HepG2 (cell line): ENCODE measurements around the gene CCL24. TPM values are rescaled to one million over a fixed set of nuclear protein-coding genes. Genes with fewer than 3 reads are reported as not detected.

ENCODE experiments used
- ATAC-seq: fragments of 200-7000 bp; cut with Tn5 transposase; 3 replicates; pipeline ENCODE4 v1.9.1; 2020; ENCODE audit warnings: mild to moderate bottlenecking, moderate library complexity
- BruUV-seq: library from RNA; stranded (reverse); fragments of 400-500 nt; replicated peaks from 2 replicates; lab custom pipeline; 2021; lab: Mats Ljungman, UMichigan
- CTCF ChIA-PET: fragments of 300-600 bp; formaldehyde crosslinking; extraction: SDS; loops from one replicate; lab custom pipeline; 2021; ENCODE audit warnings: low total read pairs, inconsistent platforms, low intra/inter-chr PET ratio; lab: Yijun Ruan, JAX
- POLR2A ChIA-PET: fragments of 350-600 bp; sonication (Branson Sonifier 250); formaldehyde crosslinking; loops from one replicate; lab custom pipeline; 2020; ENCODE audit warnings: antibody characterized with exemption, inconsistent platforms; lab: Yijun Ruan, JAX
- DNase-seq: peaks from one replicate; pipeline ENCODE4 v3.0.0-alpha.2; 2015; ENCODE audit warnings: low spot score
- FAIRE-seq: peaks from 3 replicates; lab custom pipeline; 2011; peaks lifted over from hg19 to GRCh38; lab: Jason Lieb, UNC
- H2AFZ ChIP-seq: one replicate; pipeline ENCODE4 v1.6.1; 2011; ENCODE audit warnings: low read length, inconsistent platforms
- H3K27ac ChIP-seq: fragments of 300-600 bp; 3 replicates; pipeline ENCODE4 v1.8.0; 2011; ENCODE audit warnings: mixed run types, mild to moderate bottlenecking, mixed read lengths, low read length, inconsistent platforms; ENCODE audit not compliant: insufficient read depth; ENCODE audit errors: extremely low read length
- H3K27me3 ChIP-seq, 2 experiments: fragments of 200-600 bp in 1 of 2; 2 replicates in 1 of 2; 3 replicates in 1 of 2; pipeline versions ENCODE4 v1.6.0 to v1.8.0; 2011; ENCODE audit warnings: low read length in 2 of 2, mild to moderate bottlenecking in 2 of 2, moderate library complexity in 2 of 2, inconsistent platforms in 1 of 2; ENCODE audit not compliant: insufficient read depth in 2 of 2, control insufficient read depth in 1 of 2
- H3K36me3 ChIP-seq, 2 experiments: fragments of 200-600 bp in 1 of 2; replicated peaks in 1 of 2; 2 replicates in 1 of 2; 3 replicates in 1 of 2; pipeline versions ENCODE4 v1.5.1 to v1.8.0; 2011; ENCODE audit warnings: low read length in 2 of 2, inconsistent platforms in 1 of 2; ENCODE audit not compliant: insufficient read depth in 2 of 2, control insufficient read depth in 1 of 2
- H3K4me1 ChIP-seq: 2 replicates; pipeline ENCODE4 v1.5.1; 2012; ENCODE audit warnings: low read length, inconsistent platforms; ENCODE audit not compliant: insufficient read depth
- H3K4me2 ChIP-seq: 2 replicates; pipeline ENCODE4 v1.6.0; 2011; ENCODE audit warnings: low read depth, low read length, inconsistent platforms
- H3K4me3 ChIP-seq, 3 experiments: fragments of 200-600 bp in 1 of 3; sonication (generic), shearing (Covaris generic) in 1 of 3; replicated peaks in 1 of 3; 2 replicates each; pipeline ENCODE4 v1.5.1; 2011 to 2016; ENCODE audit warnings: low read length in 3 of 3, inconsistent platforms in 2 of 3, low read depth in 2 of 3, mild to moderate bottlenecking in 2 of 3, control low read depth in 1 of 3, mixed read lengths in 1 of 3; ENCODE audit not compliant: insufficient read depth in 1 of 3
- H3K79me2 ChIP-seq: one replicate; pipeline ENCODE4 v1.6.1; 2011; ENCODE audit warnings: low read length, inconsistent platforms; ENCODE audit not compliant: insufficient read depth
- H3K9ac ChIP-seq: 2 replicates; pipeline ENCODE4 v1.6.0; 2011; ENCODE audit warnings: mild to moderate bottlenecking, low read depth, low read length, inconsistent platforms; ENCODE audit not compliant: insufficient read depth
- H3K9me3 ChIP-seq: 2 replicates; pipeline ENCODE4 v1.5.1; 2012; ENCODE audit warnings: mild to moderate bottlenecking, low read length
- H4K20me1 ChIP-seq: 2 replicates; pipeline ENCODE4 v1.6.0; 2011; ENCODE audit warnings: inconsistent platforms, mild to moderate bottlenecking, low read length, moderate library complexity; ENCODE audit not compliant: insufficient read depth
- ARNT ChIP-seq: fragments of 450-650 bp; IDR thresholded peaks from 2 replicates; pipeline ENCODE4 v1.6.1; 2017
- ASH2L ChIP-seq: fragments of 300-600, 200-600 bp; sonication (generic); IDR thresholded peaks from 2 replicates; pipeline ENCODE4 v1.7.0; 2017; ENCODE audit warnings: low read depth, mild to moderate bottlenecking, moderate library complexity, mixed read lengths, low read length; ENCODE audit not compliant: insufficient read length
- NAIF1 ChIP-seq: sonication (generic); formaldehyde crosslinking; IDR thresholded peaks from 2 replicates; pipeline ENCODE4 v1.5.0; 2020; ENCODE audit warnings: mild to moderate bottlenecking, missing genetic modification reagents, borderline replicate concordance
- PCBP2 ChIP-seq: fragments of 200-400 bp; formaldehyde crosslinking; optimal IDR thresholded peaks from 2 replicates; pipeline ENCODE3; 2018; ENCODE audit warnings: low read length, low read depth; ENCODE audit not compliant: poor library complexity, severe bottlenecking
- RBAK ChIP-seq: sonication (generic); formaldehyde crosslinking; IDR thresholded peaks from 2 replicates; pipeline ENCODE4 v1.5.1; 2020; ENCODE audit warnings: mild to moderate bottlenecking, missing genetic modification reagents
- YEATS2 ChIP-seq: sonication (generic); formaldehyde crosslinking; IDR thresholded peaks from 2 replicates; pipeline ENCODE4 v1.4.0; 2020; ENCODE audit warnings: missing genetic modification reagents, borderline replicate concordance
- ZNF296 ChIP-seq: sonication (generic); formaldehyde crosslinking; conservative IDR thresholded peaks from 2 replicates; pipeline ENCODE4 v1.5.0; 2020; ENCODE audit warnings: mild to moderate bottlenecking, missing genetic modification reagents
- ZNF556 ChIP-seq: sonication (generic); formaldehyde crosslinking; IDR thresholded peaks from 2 replicates; pipeline ENCODE4 v1.4.0; 2020; ENCODE audit warnings: mild to moderate bottlenecking, missing genetic modification reagents, borderline replicate concordance
- ZNF674 ChIP-seq: sonication (generic); formaldehyde crosslinking; IDR thresholded peaks from 2 replicates; pipeline ENCODE4 v1.5.0; 2020; ENCODE audit warnings: low read depth, mild to moderate bottlenecking, missing genetic modification reagents
- ZSCAN30 ChIP-seq: sonication (generic); formaldehyde crosslinking; IDR thresholded peaks from 2 replicates; pipeline ENCODE4 v1.5.0; 2020; ENCODE audit warnings: mild to moderate bottlenecking, missing genetic modification reagents
- WGBS: methylation state at CpG from one replicate; pipeline ENCODE4 v1.1.6; 2017; ENCODE audit warnings: low lambda C conversion rate; 5-methylcytosine and 5-hydroxymethylcytosine counted together
- in situ Hi-C: cut with HindIII; loops from 2 replicates; pipeline ENCODE4 v1.10.0; 2017; ENCODE audit warnings: low pct_unique_long_range_greater_than_20kb; ENCODE audit not compliant: extremely low pct_ligation_motif_present
- intact Hi-C: fragments of 100-400 bp; cut with micrococcal nuclease; formaldehyde crosslinking; loops from one replicate; pipeline ENCODE4 v1.10.0; 2022; ENCODE audit not compliant: unreplicated experiment
- polyA plus RNA-seq, 8 experiments: library from polyadenylated mRNA; depleted of rRNA in 3 of 8; stranded (reverse) in 7 of 8; unstranded in 1 of 8; fragments of >200 nt; fragmentation: Illumina TruSeq in 4 of 8; extraction: Trizol in 4 of 8; gene quantifications; 2 replicates each; pipeline versions ENCODE4 v1.2.1 to v1.2.3, GENCODE V29; 2011 to 2016; ENCODE audit warnings: low read depth in 4 of 8, missing spikeins in 1 of 8, mixed read lengths in 1 of 8; ENCODE audit not compliant: insufficient read depth in 1 of 8
- total RNA-seq, 5 experiments: library from RNA; depleted of rRNA; stranded (reverse); fragments of >200 nt; fragmentation: Illumina TruSeq; extraction: Trizol; gene quantifications; 2 replicates each; pipeline ENCODE4 v1.2.3, GENCODE V29; 2016; ENCODE audit warnings: low read depth in 1 of 5
- TF ChIP-seq, protein P1 (sequence below): sonication (generic); formaldehyde crosslinking; IDR thresholded peaks from 2 replicates; pipeline ENCODE4 v1.4.0; 2020; ENCODE audit warnings: mild to moderate bottlenecking, missing genetic modification reagents
- TF ChIP-seq, protein P2 (sequence below): sonication (generic); formaldehyde crosslinking; IDR thresholded peaks from 2 replicates; pipeline ENCODE4 v1.5.0; 2020; ENCODE audit warnings: missing genetic modification reagents
- TF ChIP-seq, protein P3 (sequence below): sonication (generic); formaldehyde crosslinking; IDR thresholded peaks from 2 replicates; pipeline ENCODE4 v1.4.0; 2020; ENCODE audit warnings: missing genetic modification reagents; ENCODE audit errors: not compliant biosample characterization
- TF ChIP-seq, protein P4 (sequence below): sonication (generic); formaldehyde crosslinking; IDR thresholded peaks from one replicate; pipeline ENCODE4 v1.5.1; 2020; ENCODE audit warnings: mild to moderate bottlenecking, missing genetic modification reagents; ENCODE audit errors: not compliant biosample characterization

CCL24 gene
- total and polyA plus RNA-seq, 2 of the 13 experiments (the other 11 are each of a cell fraction or from before 2014, with no cell fraction given): not detected

DNA sequence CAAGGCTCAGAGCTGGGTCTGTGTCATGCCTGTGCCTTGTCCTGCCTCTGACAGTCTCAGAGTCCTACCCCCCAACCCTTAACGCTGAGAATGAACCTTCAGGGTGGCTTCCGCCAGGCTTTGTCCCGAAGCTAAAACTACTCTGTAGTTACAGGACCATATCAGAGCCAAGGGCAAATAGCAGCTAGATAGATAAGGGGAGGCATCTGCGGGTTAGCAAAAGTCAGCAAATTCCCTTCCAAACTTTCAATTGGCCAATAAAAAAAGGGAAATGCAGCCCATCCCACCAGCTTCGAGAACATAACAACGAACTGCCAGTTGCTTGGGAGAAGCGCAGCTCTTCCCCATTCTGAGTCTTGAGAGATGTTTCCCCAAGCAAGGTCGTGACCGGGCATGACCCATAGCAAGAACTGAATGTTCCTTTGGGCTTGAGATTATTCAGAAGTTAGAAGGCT, 17.7 kb downstream of the CCL24 start:
- no peak overlapping the region for H3K27ac ChIP-seq
- in situ Hi-C loops: no loop called here
- no peak for FAIRE-seq
- H2AFZ ChIP-seq: no peak overlapping the region
- intact Hi-C loops: no loop called here
- ChIA-PET CTCF (no interaction called here), POLR2A (no interaction called here)
- WGBS: 27% methylated on average over 6 of the region's 9 CpGs
- no peaks in the 10 kb centered on the region for H4K20me1 ChIP-seq
- ATAC-seq: no peak; the same call in 2 of the 3 replicates
- no peak overlapping the region for H3K4me2 ChIP-seq
- H3K4me1 ChIP-seq: no peaks in the 10 kb centered on the region
- no TSS peak for BruUV-seq
- H3K36me3 ChIP-seq: no peaks in the 10 kb centered on the region
- no peak overlapping the region for H3K9ac ChIP-seq
- no peaks in the 10 kb centered on the region for H3K79me2 ChIP-seq
- DNase-seq: no peak
- no peaks in the 10 kb centered on the region for H3K9me3 ChIP-seq
- no peak overlapping the region for H3K4me3 ChIP-seq
- peaks cover 0 to 1% of the 10 kb centered on the region in 2 experiments; a peak in 1 of 5 replicates for H3K27me3 ChIP-seq
- TF ChIP-seq, protein P1, sequence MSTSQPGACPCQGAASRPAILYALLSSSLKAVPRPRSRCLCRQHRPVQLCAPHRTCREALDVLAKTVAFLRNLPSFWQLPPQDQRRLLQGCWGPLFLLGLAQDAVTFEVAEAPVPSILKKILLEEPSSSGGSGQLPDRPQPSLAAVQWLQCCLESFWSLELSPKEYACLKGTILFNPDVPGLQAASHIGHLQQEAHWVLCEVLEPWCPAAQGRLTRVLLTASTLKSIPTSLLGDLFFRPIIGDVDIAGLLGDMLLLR (CRISPR knock-in tag): no peak
- TF ChIP-seq ARNT: no peak
- TF ChIP-seq NAIF1 (CRISPR knock-in tag): no peak
- TF ChIP-seq RBAK (CRISPR knock-in tag): no peak
- TF ChIP-seq, protein P2, sequence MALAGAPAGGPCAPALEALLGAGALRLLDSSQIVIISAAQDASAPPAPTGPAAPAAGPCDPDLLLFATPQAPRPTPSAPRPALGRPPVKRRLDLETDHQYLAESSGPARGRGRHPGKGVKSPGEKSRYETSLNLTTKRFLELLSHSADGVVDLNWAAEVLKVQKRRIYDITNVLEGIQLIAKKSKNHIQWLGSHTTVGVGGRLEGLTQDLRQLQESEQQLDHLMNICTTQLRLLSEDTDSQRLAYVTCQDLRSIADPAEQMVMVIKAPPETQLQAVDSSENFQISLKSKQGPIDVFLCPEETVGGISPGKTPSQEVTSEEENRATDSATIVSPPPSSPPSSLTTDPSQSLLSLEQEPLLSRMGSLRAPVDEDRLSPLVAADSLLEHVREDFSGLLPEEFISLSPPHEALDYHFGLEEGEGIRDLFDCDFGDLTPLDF (CRISPR knock-in tag): no peak
- TF ChIP-seq, protein P3, sequence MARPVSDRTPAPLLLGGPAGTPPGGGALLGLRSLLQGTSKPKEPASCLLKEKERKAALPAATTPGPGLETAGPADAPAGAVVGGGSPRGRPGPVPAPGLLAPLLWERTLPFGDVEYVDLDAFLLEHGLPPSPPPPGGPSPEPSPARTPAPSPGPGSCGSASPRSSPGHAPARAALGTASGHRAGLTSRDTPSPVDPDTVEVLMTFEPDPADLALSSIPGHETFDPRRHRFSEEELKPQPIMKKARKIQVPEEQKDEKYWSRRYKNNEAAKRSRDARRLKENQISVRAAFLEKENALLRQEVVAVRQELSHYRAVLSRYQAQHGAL (CRISPR knock-in tag): no peak
- no peak for TF ChIP-seq PCBP2
- TF ChIP-seq YEATS2 (CRISPR knock-in tag): no peak
- no peak for TF ChIP-seq ZNF556
- no peak for TF ChIP-seq ZSCAN30 (CRISPR knock-in tag)
- TF ChIP-seq ZNF296 (CRISPR knock-in tag): no peak
- TF ChIP-seq ZNF674: no peak
- TF ChIP-seq, protein P4, sequence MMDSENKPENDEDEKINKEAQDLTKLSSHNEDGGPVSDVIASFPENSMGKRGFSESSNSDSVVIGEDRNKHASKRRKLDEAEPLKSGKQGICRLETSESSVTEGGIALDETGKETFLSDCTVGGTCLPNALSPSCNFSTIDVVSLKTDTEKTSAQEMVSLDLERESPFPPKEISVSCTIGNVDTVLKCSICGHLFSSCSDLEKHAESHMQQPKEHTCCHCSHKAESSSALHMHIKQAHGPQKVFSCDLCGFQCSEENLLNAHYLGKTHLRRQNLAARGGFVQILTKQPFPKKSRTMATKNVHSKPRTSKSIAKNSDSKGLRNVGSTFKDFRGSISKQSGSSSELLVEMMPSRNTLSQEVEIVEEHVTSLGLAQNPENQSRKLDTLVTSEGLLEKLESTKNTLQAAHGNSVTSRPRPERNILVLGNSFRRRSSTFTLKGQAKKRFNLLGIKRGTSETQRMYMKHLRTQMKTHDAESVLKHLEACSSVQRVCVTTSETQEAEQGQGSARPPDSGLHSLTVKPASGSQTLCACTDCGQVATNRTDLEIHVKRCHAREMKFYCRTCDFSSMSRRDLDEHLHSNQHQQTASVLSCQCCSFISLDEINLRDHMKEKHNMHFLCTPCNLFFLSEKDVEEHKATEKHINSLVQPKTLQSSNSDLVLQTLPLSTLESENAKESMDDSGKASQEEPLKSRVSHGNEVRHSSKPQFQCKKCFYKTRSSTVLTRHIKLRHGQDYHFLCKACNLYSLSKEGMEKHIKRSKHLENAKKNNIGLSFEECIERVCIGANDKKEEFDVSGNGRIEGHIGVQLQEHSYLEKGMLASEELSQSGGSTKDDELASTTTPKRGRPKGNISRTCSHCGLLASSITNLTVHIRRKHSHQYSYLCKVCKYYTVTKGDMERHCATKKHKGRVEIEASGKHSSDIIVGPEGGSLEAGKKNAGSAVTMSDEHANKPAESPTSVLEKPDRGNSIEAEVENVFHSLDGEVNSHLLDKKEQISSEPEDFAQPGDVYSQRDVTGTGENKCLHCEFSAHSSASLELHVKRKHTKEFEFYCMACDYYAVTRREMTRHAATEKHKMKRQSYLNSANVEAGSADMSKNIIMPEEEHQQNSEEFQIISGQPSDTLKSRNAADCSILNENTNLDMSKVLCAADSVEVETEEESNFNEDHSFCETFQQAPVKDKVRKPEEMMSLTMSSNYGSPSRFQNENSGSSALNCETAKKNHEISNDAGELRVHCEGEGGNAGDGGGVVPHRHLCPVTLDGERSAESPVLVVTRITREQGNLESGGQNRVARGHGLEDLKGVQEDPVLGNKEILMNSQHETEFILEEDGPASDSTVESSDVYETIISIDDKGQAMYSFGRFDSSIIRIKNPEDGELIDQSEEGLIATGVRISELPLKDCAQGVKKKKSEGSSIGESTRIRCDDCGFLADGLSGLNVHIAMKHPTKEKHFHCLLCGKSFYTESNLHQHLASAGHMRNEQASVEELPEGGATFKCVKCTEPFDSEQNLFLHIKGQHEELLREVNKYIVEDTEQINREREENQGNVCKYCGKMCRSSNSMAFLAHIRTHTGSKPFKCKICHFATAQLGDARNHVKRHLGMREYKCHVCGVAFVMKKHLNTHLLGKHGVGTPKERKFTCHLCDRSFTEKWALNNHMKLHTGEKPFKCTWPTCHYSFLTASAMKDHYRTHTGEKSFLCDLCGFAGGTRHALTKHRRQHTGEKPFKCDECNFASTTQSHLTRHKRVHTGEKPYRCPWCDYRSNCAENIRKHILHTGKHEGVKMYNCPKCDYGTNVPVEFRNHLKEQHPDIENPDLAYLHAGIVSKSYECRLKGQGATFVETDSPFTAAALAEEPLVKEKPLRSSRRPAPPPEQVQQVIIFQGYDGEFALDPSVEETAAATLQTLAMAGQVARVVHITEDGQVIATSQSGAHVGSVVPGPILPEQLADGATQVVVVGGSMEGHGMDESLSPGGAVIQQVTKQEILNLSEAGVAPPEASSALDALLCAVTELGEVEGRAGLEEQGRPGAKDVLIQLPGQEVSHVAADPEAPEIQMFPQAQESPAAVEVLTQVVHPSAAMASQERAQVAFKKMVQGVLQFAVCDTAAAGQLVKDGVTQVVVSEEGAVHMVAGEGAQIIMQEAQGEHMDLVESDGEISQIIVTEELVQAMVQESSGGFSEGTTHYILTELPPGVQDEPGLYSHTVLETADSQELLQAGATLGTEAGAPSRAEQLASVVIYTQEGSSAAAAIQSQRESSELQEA (CRISPR knock-in tag): no peak
- no peak for TF ChIP-seq ASH2L
- TF ChIP-seq, all 625 proteins: peak for 0
